Stimulated activated CD8-positive, alpha-beta memory T cell treated with anti-CD3 and anti-CD28 coated beads, Interleukin-4, amount 100 ng/mL, for 4 hours (primary cell): ENCODE results near the gene PLCD1.
"Not testable (repeated sequence)": the region's sequence is repeated elsewhere in the genome, so short reads cannot be mapped to it uniquely, and the experiment has no call there.

Experiments used
- DNase-seq, 2 donors: peaks; one replicate each; pipeline ENCODE4 v3.0.0-alpha.2; 2020; ENCODE audit warnings: low read depth in 2 of 2, low spot score in 1 of 2

Gene PLCD1

DNA sequence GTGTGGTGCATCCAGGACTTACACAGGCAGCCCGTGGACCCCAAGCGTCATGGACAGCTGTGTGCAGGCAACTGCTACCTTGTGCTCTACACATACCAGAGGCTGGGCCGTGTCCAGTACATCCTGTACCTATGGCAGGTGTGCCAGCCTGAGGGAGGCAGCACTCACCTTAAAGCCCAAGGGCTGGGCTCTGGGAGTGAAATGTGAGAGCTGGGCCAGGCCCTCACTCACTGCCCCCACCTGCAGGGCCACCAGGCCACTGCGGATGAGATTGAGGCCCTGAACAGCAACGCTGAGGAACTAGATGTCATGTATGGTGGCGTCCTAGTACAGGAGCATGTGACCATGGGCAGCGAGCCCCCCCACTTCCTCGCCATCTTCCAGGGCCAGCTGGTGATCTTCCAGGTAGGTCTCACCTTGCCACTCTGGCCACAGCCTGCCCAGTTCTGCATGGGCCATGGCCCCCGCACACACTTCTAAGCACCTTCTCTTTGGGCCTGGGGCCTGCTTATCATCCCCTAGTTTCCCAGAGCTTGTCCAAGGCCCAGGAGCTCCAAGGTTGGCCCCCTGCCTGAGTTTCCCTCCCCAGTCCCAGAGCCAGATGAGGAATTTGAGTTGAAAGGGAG is 27.9 kb downstream of the PLCD1 start:
- no peak for DNase-seq

DNA sequence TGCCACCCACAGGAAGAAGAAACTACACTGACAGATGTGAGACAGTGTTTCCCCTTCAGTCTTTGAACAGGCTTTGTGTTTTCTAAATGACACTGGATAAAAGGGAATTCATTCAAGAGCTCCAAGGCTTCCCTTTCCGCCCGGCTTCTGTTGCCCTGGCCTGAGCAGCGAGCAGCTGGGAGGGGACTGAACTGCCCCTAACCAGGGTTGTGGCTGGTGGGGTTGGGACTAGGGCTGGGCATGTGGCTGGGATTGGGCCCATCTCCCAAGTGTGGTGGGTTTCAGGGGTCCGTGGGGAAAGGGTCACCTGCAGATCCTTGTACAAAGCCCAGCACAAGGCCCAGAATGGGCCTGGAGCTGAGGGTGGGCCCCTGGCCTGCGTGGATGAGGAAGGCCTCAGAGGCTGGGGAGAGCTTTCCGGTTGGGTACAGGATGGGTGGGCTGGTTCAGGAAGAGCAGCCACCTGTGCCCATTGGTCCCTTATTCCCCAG is 28.4 kb downstream of the PLCD1 start:
- DNase-seq, result no peak

DNA sequence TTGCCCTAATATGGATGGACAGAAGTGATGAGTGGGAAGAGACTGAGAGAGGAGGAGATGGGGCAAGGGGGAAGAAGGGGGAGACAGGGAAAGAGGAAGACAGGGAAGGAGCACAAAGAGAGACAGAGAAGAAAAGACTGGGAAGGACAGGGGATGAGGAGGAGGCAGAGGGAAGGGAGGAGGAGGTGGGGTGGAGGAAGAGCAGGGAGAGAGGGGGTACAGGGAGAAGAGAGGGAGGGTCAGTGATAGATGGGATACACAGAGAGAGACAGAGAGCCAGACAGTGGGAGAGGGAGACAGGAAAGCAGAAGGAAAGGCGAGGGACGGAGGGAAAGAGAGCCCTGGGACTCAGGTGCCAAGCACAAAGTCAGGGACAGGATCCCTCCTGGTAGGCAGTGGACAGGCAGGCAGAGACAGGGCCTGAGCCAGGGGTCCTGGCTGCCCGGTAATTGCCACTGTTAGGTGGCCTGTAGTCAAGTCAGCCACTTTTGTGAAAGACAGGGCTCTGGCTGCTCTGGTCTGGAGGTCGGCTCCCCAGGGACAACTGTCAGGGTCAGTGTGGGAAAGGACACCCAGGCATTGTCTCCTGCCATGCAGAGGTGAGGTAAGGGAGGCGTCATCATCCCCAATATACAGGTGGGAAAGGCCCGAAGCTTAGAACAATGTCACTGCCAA is 29.1 kb downstream of the PLCD1 start:
- no peak for DNase-seq

DNA sequence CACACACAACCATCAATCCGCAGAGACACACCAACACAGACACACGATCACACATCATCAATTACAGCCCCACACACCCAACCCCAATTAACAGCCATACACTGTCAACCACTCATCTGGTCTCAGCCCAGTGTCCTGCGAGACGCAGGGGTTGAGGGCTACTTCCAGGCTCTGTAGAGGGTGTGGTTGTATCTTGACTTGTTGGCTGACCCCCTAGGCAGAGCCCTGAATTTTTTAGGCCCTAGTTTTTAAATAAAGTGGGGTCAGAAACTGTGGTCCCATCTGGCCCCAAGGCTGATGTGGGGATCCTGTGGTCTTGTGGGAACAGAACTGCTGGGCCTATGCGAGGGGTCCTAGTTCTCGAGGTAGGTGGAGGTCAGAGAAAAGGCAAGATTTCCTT is 29.6 kb downstream of the PLCD1 start:
- no peak for DNase-seq

DNA sequence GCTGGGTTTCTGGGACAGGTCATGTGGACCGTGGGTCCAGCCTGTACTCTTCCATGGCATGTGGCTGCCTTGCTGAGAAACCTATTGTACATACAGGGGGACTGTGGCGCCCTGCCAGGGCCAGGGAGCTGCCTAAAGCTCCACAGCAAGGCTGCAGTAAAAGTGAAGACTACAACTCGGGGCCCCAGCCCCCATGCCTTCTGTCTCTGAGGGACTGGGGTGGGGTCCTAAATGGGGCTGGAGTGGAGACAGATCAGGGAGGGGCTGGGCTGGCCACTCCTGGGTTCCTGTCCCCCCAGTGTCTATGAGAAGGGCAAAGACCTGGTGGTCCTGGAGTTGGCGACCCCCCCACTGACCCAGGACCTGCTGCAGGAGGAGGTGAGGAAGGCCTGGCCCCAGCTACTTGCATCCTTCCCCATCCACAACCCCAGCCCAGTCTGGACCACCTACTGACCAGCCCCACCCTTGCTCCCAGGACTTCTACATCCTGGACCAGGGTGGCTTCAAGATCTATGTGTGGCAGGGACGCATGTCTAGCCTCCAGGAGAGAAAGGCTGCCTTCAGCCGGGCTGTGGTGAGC is 31.6 kb downstream of the PLCD1 start:
- no peak for DNase-seq

DNA sequence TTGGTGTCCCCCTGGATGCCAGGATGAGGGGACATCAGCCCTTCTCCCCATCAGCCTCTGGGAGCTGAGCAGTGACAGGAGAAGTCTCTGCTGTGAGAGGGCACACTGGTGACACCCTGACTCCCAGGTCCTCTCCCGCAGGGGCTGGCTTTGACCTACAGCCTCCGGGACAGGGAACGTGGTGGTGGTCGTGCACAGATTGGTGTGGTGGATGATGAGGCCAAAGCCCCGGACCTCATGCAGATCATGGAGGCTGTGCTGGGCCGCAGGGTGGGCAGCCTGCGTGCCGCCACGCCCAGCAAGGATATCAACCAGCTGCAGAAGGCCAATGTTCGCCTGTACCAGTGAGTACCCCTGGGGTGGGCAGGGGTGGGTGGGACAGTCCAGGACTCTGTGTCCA is 32.1 kb downstream of the PLCD1 start:
- DNase-seq, result no peak

DNA sequence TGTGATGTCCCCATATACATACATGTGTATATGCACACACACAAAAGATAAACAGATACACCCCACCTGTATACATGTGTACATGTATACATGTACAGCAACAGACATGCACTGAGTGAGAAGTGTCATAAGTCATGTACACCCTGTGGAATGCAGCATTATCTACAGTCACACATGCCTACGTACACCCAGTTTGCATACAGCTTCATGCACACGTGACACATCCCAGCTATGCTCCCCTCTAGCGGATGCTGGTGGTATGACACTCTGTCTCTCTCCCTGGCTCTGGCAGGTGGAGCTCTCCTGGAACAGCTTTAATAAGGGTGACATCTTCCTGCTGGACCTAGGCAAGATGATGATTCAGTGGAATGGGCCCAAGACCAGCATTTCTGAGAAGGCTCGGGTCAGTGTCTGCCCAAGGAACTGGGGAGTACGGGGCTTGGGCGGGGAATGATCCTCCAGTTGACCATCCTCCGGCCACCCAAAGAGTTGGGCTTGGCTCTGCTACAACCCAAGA is 32.6 kb downstream of the PLCD1 start:
- peak; percentile 51 to 75 for DNase-seq

DNA sequence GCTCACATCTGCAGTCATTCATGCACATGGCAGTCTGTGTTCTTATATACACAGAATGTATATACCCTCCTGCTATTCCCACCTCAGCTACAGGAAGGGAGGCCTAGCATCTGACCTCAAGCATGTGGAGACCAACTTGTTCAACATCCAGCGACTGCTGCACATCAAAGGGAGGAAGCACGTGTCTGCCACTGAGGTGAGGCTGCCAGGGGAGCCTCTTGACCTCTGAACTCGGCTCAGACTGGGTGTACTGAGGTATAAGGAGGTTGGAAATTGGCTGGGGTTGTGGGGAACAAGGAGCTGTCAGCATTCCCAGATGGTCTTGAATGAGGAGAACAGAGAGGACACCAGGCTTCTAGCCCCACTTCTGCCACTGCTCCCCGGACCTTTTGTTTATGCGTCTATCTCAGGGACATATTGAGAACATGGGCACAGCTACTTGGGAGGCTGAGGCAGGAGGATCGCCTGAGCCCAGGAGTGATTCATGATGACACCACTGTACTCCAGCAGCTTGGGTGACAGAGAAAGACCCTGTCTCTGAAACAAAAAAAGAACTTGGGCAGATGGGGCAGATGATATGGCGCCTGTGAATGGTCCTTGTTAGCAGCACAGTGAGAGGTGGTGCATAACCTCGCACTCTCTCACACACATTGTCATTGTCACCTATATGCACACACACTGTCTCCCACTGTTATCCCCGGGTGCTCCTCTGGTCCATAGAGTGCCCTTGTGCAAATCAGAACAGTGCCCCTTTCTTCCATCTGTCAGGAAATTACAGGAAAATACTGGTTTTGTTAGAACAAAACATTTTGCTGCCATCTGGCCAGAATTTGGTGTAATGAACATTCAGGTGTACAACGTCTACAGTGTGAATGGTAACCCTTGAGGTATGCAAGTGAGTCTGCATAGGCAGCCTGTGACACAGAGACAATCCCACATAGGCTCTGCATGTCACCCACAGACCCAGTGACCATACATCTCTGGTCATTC is 33.5 kb downstream of the PLCD1 start:
- DNase-seq, result no peak

DNA sequence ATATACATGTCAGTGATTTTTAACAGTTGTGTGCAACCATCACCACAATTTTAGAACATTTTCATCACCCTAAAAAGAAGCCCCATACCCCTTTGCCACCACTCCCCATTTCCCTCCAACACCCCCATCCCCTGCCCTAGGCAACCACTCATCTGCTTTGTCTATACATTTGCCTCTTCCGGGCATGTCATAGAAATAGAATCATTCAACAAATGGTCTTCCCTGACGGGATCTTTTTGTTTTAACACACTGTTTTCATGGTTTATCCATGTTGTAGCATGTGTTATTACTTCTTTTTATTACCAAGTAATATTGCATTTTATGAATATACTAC is 34.8 kb downstream of the PLCD1 start:
- DNase-seq, result no peak

DNA sequence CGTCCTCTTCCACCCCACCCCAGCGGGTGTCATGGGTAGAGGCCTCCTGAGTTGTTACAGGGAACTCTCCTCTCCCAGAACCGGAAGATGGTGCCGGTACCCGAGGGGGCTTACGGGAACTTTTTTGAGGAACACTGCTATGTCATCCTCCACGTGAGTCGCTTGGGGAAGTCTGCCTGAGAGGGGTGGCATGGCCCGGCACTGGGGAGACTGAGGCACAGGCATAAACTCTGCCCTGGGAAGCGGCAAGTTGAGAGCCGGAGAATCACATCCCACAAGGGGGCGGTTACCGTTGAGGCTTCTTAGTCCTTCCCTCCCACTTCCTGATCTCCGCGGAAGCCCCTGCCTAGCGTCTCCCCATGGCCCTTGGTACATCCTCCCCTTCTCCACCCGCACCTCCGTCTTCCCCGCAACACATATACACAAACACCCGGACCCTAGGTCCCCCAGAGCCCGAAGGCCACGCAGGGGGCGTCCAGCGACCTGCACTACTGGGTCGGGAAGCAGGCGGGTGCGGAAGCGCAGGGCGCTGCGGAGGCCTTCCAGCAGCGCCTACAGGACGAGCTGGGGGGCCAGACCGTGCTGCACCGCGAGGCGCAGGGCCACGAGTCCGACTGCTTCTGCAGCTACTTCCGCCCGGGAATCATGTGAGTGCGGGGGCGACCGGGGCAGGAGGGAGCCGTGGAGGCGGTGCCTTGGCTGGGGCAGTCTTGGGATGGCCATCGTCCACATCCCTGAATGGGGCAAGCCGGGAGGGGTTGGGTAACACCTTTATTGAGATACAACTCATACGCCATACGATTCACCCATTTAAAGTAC is 35.4 kb downstream of the PLCD1 start:
- DNase-seq, result peak in 1 of 2 donors; percentile 36

DNA sequence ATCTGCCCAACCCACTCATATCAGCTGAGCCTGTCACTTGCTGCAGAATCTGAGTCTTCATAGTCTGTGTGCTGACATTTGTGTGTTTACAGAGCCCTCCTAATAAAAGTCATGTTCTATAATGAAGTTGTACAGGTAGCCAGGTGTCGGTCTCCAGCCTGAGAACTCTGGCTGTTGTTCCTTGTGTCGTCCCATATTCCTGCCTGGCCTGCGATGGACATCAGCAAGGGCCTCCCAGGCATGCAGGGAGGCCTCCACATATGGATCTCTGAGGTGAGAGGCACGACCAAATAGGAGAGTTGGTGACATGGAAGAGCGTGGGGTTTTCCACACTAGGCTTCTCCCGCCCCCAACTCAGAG is 36.0 kb downstream of the PLCD1 start:
- no peak for DNase-seq

DNA sequence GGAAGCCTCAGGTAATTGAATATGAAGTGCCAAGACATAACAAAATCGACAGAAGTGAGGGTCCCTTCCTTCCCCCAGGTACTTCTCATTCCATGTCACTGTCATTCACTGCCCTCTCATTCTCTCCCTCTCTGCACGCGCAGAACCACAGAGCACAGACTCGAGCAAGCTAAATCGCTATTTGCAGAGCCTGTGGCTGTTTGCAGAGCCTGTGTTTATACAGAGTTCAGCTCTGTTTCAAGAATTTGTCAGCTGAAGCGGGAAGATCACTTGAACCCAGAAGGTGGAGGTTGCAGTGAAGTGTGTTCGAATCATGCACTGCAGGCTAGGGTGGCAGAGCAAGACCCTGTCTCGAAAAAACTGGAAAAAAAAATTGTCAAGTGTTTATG is 36.4 kb downstream of the PLCD1 start:
- DNase-seq, result no peak

DNA sequence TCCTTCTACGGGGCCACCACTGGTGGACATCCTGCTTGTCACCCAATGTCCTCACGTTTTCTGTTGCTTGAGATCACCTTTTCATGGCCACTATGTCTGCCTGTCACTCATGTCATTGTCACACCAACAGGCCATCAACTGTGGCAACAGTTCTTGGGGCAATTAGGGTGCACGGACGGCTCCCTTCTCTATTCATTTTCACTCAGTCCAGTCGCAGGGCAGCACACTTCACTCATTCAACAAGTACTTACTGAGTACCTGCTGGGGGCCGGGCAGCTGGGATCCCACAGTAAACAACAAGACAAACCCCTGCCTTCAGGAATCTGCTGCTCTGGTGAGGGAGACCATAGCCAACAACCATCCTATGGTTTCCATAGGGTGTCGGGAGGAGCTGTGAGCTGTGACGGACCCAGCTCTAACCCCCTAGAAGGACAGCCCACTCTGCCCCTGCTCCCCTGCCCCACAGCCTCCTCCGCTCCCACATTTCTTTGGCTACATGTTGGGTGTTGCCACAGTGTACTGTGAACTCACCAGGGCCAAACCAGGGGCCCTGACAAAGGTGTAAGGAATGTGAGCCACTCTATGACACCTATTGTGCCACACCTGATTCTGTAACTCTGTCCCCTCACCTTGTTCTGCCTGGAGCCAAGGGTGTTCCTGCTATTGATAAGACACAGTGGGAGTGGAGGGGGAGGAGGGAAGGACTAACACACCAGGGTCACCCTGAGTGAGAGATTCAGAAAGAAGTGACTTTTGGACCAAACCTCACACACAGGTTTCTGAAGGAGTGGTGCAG is 37.0 kb downstream of the PLCD1 start:
- no peak for DNase-seq

DNA sequence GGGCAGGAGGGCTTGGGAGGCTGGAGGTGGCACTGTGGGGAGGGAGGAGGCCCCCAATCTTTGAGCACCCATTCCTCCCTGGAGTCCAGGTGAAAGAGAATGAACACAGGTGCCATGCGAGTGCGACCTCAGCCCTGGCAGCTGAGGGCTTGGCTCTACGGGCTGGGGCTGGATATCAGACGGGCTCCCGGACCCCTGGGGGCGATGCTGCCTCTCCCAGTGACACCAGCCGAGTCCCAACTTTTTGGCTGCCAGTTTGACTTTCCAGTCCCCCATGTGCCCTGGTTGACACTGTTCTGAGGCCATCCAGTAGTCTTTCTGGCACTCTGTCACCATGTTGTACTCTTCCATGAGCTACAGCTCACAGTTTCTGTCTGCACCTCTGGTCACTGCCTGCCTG is 37.6 kb downstream of the PLCD1 start:
- no peak for DNase-seq

DNA sequence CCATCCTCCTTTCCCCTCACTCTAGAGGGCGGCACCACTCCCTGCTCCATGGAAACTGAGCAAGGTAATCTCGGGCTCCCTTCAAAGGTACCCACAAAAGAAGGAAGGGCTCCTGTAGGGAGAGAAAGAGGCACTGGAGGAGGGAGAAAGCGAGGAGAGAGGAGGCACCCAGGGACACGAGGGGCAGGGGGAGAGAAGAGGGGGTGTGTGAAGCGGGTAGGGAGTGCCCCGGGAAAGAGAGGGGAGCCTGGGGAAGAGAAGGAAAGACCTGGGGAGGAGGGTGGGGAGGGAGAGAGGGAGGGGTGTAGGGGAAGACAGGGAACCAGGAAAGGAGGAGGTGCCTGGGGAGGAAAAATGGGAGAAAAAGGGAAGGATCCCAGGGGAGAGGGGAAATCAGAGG is 38.3 kb downstream of the PLCD1 start:
- DNase-seq, result no peak

DNA sequence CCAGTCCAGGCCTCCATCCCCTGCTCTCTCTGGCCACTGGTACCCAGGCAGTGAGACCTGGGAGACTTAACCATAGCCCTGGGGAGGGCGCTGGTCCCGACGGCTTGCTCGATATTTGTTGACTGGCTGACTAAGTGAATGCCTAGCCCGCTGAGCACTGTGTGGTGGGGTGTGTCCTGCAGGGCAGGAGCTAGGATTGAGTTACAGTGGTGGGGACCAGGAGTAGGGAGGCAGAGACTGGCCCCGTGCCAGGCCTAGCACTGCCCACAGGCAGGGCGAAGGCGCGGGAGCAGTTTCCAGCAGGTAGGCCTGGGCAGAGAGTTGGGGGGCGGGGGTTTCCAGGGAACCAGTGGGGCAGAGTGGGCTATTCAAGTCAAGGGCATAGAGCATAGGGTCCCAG is 38.9 kb downstream of the PLCD1 start, which contains the start of gene VILL:
Gene VILL, plus strand, starts transcription at position 260 of the 400 bp plus-strand sequence. CDS start 2,887 bp downstream, outside the sequence.
- DNase-seq, result no peak

DNA sequence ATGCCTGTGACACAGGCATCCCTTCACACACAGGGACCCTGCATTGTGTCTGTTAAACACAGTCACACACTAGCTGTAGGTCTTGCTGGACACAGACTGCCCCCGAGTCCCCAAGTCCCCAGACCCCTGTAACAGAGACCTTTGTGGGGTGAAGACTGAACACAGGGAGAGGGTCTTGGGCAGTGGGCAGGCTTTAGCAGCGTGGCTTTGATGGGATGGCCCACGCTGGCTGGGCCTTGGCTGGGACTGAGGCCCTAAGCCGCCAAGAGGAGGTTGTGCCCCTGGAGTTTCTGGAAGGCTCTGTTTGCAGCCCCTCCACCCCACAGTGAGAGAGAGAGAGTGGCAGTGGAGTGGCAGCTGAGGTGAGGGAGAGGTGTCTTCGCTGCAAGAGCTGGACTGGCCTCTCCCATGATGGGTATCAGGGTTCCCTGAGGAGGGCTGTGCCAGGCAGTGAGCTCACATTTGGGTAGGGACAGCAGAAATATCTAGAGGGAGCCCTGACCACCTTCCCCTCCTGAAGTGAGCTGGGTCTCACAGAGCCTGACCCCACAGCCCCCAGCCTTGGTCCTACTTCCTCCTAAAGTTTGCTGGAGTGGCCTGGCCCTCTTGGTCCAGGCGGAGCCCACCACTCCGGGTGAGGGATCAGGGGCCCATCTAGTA is 39.5 kb downstream of the PLCD1 start:
- DNase-seq, result no peak

DNA sequence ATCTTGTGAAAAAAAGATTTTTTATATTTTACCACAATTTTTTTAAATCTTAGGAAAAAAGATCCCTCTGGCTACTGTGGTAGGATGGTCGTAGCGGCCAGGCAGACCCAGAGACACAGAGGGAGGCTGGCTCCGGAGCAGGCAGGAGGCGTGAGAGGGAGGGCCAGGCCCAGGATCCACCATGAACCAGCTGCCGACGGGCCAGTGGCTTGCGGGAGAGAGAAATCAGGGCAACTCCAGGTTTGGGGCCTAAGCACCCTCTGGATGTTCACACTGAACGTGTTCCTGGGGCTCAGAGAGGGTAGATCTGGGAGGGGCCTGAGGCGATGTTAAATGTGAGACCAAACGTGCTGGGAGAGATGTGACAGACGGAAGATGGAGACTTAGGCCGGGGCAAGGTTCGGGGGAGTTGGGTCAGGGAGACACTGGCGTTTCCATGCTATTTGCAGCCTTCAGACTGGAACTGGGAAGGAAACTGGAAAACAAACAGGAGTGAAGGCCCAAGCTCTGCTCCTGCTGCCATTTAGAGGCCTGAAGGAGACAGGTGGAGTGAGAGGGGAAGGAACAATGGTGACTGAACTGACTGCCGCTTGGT is 40.4 kb downstream of the PLCD1 start:
- no peak for DNase-seq

DNA sequence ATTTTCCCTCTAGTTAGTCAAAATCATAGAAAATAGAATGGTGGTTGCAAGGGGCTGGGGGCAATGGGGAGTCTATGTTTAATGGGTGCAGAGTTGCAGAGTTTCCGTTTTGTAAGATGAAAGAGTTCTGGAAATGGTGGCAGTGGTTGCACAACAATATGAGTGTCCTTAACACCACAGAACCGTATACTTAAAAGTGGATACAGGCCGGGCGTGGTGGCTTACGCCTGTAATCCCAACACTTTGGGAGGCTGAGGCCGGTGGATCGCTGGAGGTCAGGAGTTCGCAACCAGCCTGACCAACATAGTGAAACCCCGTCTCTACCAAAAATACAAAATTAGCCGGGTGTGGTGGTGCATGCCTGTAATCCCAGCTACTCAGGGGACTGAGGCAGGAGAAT is 41.1 kb downstream of the PLCD1 start:
- not testable (repeated sequence) for DNase-seq
